Mucosa of rectum (tissue), 2 donors: Measurements from ENCODE around the gene DUSP16.
A peak's percentile ranks its signal among the peaks of the same experiment; 100 is the strongest.
"Not testable (repeated sequence)": the region's sequence is repeated elsewhere in the genome, so short reads cannot be mapped to it uniquely, and the experiment has no call there.

Experiments
- H3K27ac ChIP-seq, 2 donors: one replicate each; pipeline ENCODE4 v1.7.0; 2013; ENCODE audit warnings: inconsistent platforms in 2 of 2, low read depth in 2 of 2, low read length in 2 of 2
- H3K27me3 ChIP-seq, 2 donors: one replicate each; pipeline ENCODE4 v1.7.0; 2013; ENCODE audit warnings: low read length in 2 of 2; ENCODE audit not compliant: control insufficient read depth in 2 of 2, insufficient read depth in 2 of 2
- H3K36me3 ChIP-seq, 2 donors: one replicate each; pipeline ENCODE4 v1.7.0; 2013; ENCODE audit warnings: low read length in 2 of 2; ENCODE audit not compliant: control insufficient read depth in 2 of 2, insufficient read depth in 2 of 2
- H3K4me1 ChIP-seq, 2 donors: one replicate each; pipeline ENCODE4 v1.7.0; 2013; ENCODE audit warnings: low read length in 2 of 2, mild to moderate bottlenecking in 1 of 2; ENCODE audit not compliant: control insufficient read depth in 2 of 2, insufficient read depth in 2 of 2
- H3K4me3 ChIP-seq, 2 donors: one replicate each; pipeline ENCODE4 v1.7.0; 2013; ENCODE audit warnings: low read length in 2 of 2
- H3K9ac ChIP-seq, 2 donors: one replicate each; pipeline ENCODE4 v1.7.0; 2013; ENCODE audit warnings: low read length in 2 of 2, low read depth in 1 of 2, mild to moderate bottlenecking in 1 of 2
- H3K9me3 ChIP-seq, 2 donors: one replicate each; pipeline ENCODE4 v1.7.0; 2013; ENCODE audit warnings: low read length in 2 of 2; ENCODE audit not compliant: control insufficient read depth in 2 of 2
- donor health status: healthy.
- donor health status: Normal muscosa, but diverticular disease.

DUSP16 gene

DNA sequence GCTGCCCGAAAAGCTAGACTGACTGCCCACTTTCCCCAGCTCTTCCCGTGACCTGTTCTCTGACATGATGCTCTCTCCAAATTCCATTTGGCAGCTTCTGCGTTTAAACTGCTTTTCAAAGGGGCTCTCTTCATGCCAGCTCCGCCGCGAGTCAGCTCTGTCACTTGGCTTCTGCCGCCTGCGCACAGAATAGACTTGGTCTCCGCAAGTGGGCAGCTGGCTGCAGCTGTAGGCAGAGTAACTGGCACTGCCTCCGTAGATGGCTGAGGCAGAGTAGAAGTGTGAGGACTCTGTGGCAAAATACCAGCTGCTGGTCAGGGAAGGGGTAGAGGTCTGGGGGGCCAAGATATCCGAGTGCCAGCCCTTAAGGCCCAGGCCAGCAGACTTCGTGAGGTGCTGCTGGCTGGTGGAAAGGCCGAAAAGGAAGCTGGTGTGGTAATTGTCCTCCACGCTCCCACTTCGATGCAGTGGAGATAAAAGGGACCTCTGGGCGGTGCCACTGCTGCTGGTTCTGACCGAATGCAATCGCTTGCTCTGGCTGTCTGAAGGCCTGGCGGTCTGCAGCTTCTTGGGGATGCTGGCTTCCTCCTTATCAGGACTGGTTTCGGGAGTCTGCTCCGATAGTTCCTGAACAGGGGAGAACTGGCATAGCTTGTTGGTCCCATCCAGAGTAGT, 85.7 kb downstream of the DUSP16 start:
- H3K4me1 ChIP-seq, result no peaks in the 10 kb centered on the region
- no peaks in the 10 kb centered on the region for H3K9me3 ChIP-seq
- peaks cover 42 to 56% of the 10 kb centered on the region in 2 donors for H3K36me3 ChIP-seq
- no peak overlapping the region for H3K9ac ChIP-seq
- H3K4me3 ChIP-seq, result no peak overlapping the region
- no peaks in the 10 kb centered on the region for H3K27me3 ChIP-seq
- no peak overlapping the region for H3K27ac ChIP-seq

DNA sequence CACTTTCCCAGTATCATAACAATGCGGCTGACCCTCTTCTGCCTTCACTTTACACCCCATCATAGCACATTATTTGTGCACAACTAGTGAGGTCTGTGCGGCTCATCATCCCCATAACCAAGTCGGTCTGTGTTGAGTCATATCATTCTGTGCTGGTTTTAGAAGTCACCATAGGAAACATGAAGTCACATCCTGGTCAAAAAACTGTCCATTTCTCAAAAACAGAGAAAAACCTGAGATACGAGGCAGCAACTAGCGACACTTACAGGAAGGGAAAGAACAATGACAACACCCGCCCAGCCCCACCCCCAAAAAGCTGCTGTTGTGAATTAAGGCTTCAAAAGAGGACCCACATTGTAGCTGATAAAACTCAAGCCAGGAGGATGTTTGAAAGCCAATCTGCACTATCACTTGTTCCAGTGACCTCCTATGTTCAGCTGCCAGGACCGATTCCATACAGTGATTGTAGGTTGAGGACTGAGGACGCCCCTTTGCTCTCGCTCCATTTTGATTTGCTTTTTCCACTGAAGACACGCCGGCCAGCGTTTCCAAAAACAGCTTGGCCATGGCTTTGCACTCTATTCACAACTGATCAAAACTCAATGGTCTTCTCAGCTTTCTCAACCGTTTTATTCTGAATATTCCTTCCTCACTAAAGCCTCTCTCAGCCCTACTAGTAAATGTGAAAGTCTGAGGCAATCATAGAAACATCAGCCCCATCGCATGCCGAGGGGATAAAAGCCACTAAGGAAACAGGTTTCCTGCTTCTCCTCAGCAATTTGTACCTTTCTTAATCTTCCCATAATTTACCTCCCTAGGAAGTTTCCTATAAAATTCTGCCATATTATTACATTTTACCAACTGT, 87.5 kb downstream of the DUSP16 start:
- peaks cover 37 to 48% of the 10 kb centered on the region in 2 donors for H3K36me3 ChIP-seq
- no peaks in the 10 kb centered on the region for H3K27me3 ChIP-seq
- peak overlapping the region in 1 of 2 donors; percentile 26 for H3K9ac ChIP-seq
- H3K4me3 ChIP-seq, result no peak overlapping the region
- H3K9me3 ChIP-seq, result no peaks in the 10 kb centered on the region
- H3K4me1 ChIP-seq, result no peaks in the 10 kb centered on the region
- peak overlapping the region; percentile 24 to 29 for H3K27ac ChIP-seq

DNA sequence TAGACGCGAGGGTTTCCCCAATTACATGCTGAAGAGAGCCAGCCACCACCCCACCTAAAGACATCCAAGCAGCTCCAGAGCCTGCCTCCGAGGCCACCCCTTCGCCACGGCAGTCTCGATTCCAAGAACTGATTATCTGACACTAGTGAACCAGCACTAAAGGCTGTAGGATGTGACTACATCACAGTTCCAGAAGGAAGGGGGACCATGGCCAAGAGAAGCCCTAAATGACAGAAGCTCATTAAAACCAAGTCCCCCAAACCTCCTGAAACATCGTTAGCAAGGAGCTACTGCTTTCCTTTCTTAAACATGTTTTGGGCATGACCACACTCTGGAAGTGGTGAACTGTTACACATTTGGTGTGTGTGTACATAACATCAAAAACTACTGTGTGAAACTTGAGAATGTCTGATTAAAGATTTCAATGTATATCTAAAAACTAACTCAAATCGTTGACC, 88.2 kb downstream of the DUSP16 start:
- Histone ChIP-seq H3K36me3 (peaks cover 31 to 41% of the 10 kb centered on the region in 2 donors), H3K27ac (peak overlapping the region; percentile 7 to 29)

DNA sequence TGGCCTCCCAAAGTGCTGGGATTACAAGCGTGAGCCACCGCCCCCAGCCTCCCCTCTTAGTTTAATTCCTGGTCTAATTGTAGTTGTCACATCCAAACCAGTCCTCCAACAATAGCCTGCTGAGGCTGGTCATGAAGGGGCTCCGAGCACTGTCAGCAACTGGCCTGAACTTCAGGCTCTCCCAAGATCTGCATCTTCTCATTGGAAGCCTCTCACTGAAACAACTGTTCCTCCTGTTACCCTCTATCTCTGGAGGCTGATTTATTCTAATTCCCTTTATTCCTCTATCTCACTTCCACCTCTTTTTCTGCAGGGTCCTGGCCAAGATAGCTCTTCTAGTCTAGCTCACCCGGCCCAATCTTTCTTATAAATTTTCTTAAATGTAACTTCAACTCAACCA, 89.4 kb downstream of the DUSP16 start:
- peaks cover 25 to 32% of the 10 kb centered on the region in 2 donors for H3K36me3 ChIP-seq
- H3K4me1 ChIP-seq, result no peaks in the 10 kb centered on the region
- no peaks in the 10 kb centered on the region for H3K9me3 ChIP-seq
- H3K9ac ChIP-seq, result no peak overlapping the region
- no peak overlapping the region for H3K27ac ChIP-seq
- no peak overlapping the region for H3K4me3 ChIP-seq
- no peaks in the 10 kb centered on the region for H3K27me3 ChIP-seq

More for the DNA sequence above, 88.2 kb downstream of the DUSP16 start:
- H3K9me3 ChIP-seq, result no peaks in the 10 kb centered on the region
- no peaks in the 10 kb centered on the region for H3K27me3 ChIP-seq
- H3K4me1 ChIP-seq, result no peaks in the 10 kb centered on the region
- H3K4me3 ChIP-seq, result no peak overlapping the region
- peak overlapping the region; percentile 26 for H3K9ac ChIP-seq

DNA sequence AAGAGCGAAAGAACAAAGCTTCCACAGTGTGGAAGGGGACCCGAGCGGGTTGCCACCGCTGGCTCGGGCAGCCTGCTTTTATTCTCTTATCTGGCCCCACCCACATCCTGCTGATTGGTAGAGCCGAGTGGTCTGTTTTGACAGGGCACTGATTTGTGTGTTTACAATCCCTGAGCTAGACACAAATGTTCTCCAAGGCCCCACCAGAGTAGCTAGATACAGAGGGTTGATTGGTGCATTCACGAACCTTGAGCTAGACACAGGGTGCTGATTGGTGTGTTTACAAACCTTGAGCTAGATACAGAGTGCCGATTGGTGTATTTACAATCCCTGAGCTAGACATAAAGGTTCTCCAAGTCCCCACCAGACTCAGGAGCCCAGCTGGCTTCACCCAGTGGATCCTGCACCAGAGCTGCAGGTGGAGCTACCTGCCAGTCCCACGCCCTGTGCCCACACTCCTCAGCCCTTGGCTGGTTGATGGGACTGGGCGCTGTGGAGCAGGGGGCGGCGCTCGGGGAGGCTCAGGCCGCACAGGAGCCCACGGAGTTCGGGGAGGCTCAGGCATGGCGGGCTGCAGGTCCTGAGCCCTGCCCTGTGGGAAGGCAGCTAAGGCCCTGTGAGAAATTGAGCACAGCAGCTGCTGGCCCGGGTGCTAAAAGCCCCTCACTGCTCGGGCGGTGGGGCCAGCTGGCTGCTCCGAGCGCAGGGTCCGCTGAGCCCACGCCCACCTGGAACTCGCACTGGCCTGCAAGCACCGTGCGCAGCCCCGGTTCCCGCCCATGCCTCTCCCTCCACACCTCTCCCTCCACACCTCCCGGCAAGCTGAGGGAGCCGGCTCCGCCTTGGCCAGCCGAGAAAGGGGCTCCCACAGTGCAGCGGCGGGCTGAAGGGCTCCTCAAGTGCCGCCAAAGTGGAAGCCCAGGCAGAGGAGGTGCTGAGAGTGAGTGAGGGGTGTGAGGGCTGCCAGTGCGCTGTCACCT, 90.4 kb downstream of the DUSP16 start:
- not testable (repeated sequence) for H3K9ac ChIP-seq, H3K27ac ChIP-seq, H3K4me3 ChIP-seq, H3K9me3 ChIP-seq, H3K4me1 ChIP-seq, H3K27me3 ChIP-seq
- peaks cover 24 to 27% of the 10 kb centered on the region in 2 donors for H3K36me3 ChIP-seq

DNA sequence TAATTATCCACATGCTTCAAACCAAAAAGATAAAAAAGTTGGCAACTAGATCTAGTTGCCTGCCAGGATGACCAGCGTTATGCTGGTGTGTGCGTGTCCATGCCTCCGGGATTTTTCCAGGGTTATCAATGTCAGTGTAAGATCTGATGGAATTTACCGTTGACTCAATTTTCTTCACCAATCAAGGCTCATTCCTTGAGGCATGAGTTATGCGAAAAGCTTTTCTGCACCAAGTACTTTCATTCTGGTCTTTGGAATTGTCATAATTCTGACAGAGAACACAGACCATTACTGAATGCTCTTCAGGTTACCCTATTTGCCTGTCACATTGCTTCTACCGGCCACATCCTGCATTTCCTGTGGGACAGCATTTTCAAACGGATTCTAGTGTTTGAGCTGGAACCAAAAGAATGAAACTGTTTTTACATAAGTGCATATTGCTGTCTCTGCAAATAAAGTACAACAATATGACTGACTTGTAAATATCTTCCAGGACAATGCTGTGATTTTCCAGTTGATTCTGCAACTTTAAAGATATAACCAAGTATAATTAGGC, 91.8 kb downstream of the DUSP16 start:
- Histone ChIP-seq H3K27ac (no peak overlapping the region), H3K36me3 (peaks cover 14 to 15% of the 10 kb centered on the region in 2 donors), H3K9me3 (no peaks in the 10 kb centered on the region), H3K4me1 (no peaks in the 10 kb centered on the region), H3K4me3 (no peak overlapping the region), H3K9ac (no peak overlapping the region), H3K27me3 (no peaks in the 10 kb centered on the region)

DNA sequence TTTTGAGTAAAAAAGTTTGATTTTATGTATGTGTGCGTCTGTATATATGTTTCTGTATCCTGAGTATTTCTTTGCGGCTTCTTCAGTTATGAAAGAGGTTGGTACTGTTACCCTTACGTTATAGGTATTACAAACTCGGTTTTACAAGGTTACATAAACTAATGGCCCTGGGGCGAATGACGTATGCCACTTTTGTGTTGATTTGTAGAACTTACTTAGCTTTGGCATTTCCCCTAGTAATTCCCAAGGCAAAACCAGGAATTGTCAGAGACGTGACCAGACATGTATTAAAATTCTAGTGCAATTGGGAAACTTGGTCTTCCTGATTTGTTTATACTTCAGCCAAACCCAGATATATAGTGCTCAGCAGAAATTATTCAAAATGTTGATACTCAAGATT, 93.3 kb downstream of the DUSP16 start:
- Histone ChIP-seq H3K36me3 (peaks cover 3 to 9% of the 10 kb centered on the region in 2 donors), H3K4me1 (no peaks in the 10 kb centered on the region), H3K27ac (no peak overlapping the region), H3K9me3 (no peaks in the 10 kb centered on the region), H3K9ac (no peak overlapping the region), H3K4me3 (no peak overlapping the region), H3K27me3 (no peaks in the 10 kb centered on the region)

DNA sequence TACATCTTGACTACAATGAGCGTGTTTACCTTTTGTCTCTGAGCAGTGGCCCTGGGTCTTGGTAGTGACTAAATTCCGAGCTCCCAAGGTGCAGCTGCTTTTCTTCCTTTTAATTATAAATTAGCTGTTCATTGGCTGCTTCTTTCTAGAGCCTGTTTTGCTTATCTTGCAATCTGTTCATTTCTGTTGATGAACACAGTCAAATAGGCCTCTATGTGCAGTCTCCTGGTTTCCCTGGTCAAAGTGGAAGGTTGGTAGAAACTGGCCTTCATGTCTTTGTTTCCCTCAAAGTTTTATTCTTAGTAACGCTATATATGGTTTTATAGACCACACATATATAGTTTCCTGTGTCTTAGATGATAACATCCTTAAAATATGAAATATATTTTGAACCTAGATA, 94.1 kb downstream of the DUSP16 start:
- no peaks in the 10 kb centered on the region for H3K9me3 ChIP-seq
- peaks cover 2 to 9% of the 10 kb centered on the region in 2 donors for H3K36me3 ChIP-seq
- no peak overlapping the region for H3K4me3 ChIP-seq
- H3K4me1 ChIP-seq, result no peaks in the 10 kb centered on the region
- H3K27ac ChIP-seq, result no peak overlapping the region
- H3K27me3 ChIP-seq, result no peaks in the 10 kb centered on the region
- no peak overlapping the region for H3K9ac ChIP-seq

DNA sequence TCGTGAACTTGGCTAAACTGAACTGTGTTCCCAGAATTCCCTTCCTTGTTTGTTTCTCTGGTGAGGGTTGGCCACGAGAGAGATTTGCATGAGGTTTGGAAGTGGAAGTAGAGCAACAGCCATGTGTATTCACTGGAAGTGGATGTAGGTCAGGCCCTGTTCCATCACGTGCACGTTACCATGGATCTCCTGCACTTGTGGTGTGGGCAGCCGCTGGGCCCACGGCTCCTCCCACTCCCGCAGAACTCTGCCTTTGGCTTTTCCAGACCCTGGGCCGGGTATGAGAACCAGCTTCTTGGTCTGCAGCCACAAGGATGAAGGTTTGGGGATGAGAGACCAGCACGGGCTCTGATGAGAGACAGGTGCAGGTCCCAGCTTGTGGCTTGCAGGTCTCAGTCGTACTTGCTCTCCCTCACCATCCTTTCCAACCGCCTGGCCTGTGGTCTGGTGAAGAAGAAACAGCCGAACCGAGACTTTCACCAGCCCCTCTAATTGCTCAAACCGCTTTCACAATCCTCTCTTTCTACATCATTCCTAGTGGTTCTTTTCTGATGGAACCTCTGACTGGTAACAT, 94.9 kb downstream of the DUSP16 start:
- Histone ChIP-seq H3K9me3 (no peaks in the 10 kb centered on the region), H3K27me3 (no peaks in the 10 kb centered on the region), H3K27ac (peak overlapping the region in 1 of 2 donors; percentile 43), H3K9ac (peak overlapping the region in 1 of 2 donors; percentile 5), H3K4me1 (no peaks in the 10 kb centered on the region), H3K36me3 (peaks cover 2 to 9% of the 10 kb centered on the region in 2 donors), H3K4me3 (no peak overlapping the region)
